ENCODE measurements around the gene CBARP. TPM values are rescaled to one million over a fixed set of nuclear protein-coding genes. Genes with fewer than 3 reads are reported as not detected.

The CBARP gene
- total and polyA plus RNA-seq, 2 of the 13 experiments (the other 11 are each of a cell fraction or from before 2014, with no cell fraction given): 1.2 to 1.4 TPM

DNA sequence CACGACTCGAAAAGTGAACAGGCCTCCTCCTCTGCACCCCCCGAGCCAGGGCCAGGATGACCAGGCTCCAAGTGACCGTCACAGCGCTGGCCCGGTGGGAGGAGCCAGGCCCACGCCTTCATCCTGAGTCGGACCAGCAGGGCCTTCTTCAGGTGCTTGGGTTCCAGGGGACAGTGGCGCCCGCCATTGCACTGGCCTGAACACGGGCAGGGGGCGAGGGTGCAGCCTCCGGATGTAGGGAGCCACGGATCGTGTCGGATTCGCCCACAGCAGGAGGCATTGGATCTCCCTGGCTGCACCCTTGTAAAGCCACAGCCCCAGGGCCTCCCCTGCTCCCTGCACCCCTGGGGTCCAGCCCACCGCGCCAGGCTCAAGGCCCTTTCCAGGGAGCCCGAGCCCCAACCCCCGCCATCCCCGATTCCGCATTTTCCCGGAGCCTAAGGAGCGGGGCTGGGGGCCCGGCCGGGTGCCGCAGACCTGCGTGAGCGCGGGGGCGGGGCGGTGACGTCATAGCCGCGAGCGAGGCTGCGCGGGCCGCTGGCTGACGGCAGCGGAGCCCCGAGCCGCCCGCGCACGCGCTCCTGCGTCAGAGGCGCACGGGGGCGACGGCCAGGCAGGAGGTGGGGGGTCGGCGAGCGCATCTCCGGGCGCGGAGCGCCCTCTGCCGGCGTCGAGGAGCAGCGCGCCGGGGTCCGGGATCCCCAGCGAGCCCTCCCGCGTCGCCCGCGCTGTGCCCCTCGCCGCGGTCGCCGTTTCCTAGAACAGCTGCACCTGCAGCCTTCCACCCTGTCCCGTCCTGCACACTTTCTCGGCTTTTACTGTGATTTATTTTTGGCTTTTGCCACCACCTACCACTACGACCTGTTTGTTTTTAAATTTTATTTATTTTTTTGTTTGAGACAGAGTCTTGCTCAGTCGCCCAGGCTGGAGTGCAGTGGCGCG lies 2.3 kb upstream of the CBARP start (continued):
- no peak for TF ChIP-seq ZNF773 (CRISPR knock-in tag; IDR thresholded peaks at IDR 0.05; ENCODE audit: borderline replicate concordance)
- TF ChIP-seq ZSCAN21 (CRISPR knock-in tag; IDR thresholded peaks at IDR 0.05; ENCODE audit: borderline replicate concordance): no peak
- TF ChIP-seq CAMTA2 (CRISPR knock-in tag; IDR thresholded peaks at IDR 0.05; ENCODE audit: borderline replicate concordance): no peak
- no peak for TF ChIP-seq SOX5 (CRISPR knock-in tag; IDR thresholded peaks at IDR 0.05; ENCODE audit: borderline replicate concordance)
- TF ChIP-seq, protein P1, sequence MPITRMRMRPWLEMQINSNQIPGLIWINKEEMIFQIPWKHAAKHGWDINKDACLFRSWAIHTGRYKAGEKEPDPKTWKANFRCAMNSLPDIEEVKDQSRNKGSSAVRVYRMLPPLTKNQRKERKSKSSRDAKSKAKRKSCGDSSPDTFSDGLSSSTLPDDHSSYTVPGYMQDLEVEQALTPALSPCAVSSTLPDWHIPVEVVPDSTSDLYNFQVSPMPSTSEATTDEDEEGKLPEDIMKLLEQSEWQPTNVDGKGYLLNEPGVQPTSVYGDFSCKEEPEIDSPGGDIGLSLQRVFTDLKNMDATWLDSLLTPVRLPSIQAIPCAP (CRISPR knock-in tag; IDR thresholded peaks at IDR 0.05; ENCODE audit: low read depth): no peak
- TF ChIP-seq ZNF75D (CRISPR knock-in tag; IDR thresholded peaks at IDR 0.05; ENCODE audit: borderline replicate concordance): no peak
- TF ChIP-seq KLF9 (CRISPR knock-in tag; IDR thresholded peaks at IDR 0.05; ENCODE audit: low read depth): no peak
- TF ChIP-seq DR1 (CRISPR knock-in tag; IDR thresholded peaks at IDR 0.05): no peak
- no peak for TF ChIP-seq SRF (IDR thresholded peaks at IDR 0.05; ENCODE audit: low read depth, low read length)
- no peak for TF ChIP-seq NCOA2 (CRISPR knock-in tag; IDR thresholded peaks at IDR 0.05)
- no peak for TF ChIP-seq RBAK (CRISPR knock-in tag; IDR thresholded peaks at IDR 0.05)
- TF ChIP-seq ZNF326 (CRISPR knock-in tag; IDR thresholded peaks at IDR 0.05; ENCODE audit: borderline replicate concordance): no peak
- TF ChIP-seq KLF16 (CRISPR knock-in tag; IDR thresholded peaks at IDR 0.05): no peak; a peak in 1 of 4 replicates
- TF ChIP-seq, protein P2, sequence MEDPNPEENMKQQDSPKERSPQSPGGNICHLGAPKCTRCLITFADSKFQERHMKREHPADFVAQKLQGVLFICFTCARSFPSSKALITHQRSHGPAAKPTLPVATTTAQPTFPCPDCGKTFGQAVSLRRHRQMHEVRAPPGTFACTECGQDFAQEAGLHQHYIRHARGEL (CRISPR knock-in tag; IDR thresholded peaks at IDR 0.05): no peak
- TF ChIP-seq, protein P3, sequence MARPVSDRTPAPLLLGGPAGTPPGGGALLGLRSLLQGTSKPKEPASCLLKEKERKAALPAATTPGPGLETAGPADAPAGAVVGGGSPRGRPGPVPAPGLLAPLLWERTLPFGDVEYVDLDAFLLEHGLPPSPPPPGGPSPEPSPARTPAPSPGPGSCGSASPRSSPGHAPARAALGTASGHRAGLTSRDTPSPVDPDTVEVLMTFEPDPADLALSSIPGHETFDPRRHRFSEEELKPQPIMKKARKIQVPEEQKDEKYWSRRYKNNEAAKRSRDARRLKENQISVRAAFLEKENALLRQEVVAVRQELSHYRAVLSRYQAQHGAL (CRISPR knock-in tag; IDR thresholded peaks at IDR 0.05; ENCODE audit: not compliant biosample characterization): no peak
- TF ChIP-seq ATAD3A (CRISPR knock-in tag; IDR thresholded peaks at IDR 0.05): no peak
- TF ChIP-seq, protein P4, sequence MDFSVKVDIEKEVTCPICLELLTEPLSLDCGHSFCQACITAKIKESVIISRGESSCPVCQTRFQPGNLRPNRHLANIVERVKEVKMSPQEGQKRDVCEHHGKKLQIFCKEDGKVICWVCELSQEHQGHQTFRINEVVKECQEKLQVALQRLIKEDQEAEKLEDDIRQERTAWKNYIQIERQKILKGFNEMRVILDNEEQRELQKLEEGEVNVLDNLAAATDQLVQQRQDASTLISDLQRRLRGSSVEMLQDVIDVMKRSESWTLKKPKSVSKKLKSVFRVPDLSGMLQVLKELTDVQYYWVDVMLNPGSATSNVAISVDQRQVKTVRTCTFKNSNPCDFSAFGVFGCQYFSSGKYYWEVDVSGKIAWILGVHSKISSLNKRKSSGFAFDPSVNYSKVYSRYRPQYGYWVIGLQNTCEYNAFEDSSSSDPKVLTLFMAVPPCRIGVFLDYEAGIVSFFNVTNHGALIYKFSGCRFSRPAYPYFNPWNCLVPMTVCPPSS (IDR thresholded peaks at IDR 0.05): no peak
- TF ChIP-seq, protein P5, sequence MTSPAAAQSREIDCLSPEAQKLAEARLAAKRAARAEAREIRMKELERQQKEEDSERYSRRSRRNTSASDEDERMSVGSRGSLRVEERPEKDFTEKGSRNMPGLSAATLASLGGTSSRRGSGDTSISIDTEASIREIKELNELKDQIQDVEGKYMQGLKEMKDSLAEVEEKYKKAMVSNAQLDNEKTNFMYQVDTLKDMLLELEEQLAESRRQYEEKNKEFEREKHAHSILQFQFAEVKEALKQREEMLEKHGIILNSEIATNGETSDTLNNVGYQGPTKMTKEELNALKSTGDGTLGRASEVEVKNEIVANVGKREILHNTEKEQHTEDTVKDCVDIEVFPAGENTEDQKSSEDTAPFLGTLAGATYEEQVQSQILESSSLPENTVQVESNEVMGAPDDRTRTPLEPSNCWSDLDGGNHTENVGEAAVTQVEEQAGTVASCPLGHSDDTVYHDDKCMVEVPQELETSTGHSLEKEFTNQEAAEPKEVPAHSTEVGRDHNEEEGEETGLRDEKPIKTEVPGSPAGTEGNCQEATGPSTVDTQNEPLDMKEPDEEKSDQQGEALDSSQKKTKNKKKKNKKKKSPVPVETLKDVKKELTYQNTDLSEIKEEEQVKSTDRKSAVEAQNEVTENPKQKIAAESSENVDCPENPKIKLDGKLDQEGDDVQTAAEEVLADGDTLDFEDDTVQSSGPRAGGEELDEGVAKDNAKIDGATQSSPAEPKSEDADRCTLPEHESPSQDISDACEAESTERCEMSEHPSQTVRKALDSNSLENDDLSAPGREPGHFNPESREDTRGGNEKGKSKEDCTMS (CRISPR knock-in tag; conservative IDR thresholded peaks at IDR 0.05): no peak
- TF ChIP-seq ZSCAN22 (CRISPR knock-in tag; IDR thresholded peaks at IDR 0.05): no peak
- peak; percentile 44; the same call in 1 of the 2 replicates for TF ChIP-seq CHD2 (IDR thresholded peaks at IDR 0.05; ENCODE audit: low read depth, low read length)
- TF ChIP-seq MIER3 (CRISPR knock-in tag; IDR thresholded peaks at IDR 0.05; ENCODE audit: borderline replicate concordance): no peak
- TF ChIP-seq, protein P6, sequence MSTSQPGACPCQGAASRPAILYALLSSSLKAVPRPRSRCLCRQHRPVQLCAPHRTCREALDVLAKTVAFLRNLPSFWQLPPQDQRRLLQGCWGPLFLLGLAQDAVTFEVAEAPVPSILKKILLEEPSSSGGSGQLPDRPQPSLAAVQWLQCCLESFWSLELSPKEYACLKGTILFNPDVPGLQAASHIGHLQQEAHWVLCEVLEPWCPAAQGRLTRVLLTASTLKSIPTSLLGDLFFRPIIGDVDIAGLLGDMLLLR (CRISPR knock-in tag; IDR thresholded peaks at IDR 0.05): no peak
- TF ChIP-seq NR2C2 (CRISPR knock-in tag; IDR thresholded peaks at IDR 0.05; ENCODE audit: borderline replicate concordance): peak; percentile 64; the same call in 1 of the 2 replicates
- TF ChIP-seq ZNF577 (CRISPR knock-in tag; IDR thresholded peaks at IDR 0.05; ENCODE audit: borderline replicate concordance, low read depth): no peak
